Astrocyte of the cerebellum (primary cell): ENCODE measurements around the gene R3HDM4.
"Not testable (repeated sequence)": the region's sequence is repeated elsewhere in the genome, so short reads cannot be mapped to it uniquely, and the experiment has no call there.

Experiments used
- DNase-seq: peaks from one replicate; pipeline ENCODE4 v3.0.0-alpha.2; 2011; ENCODE audit warnings: low read depth
- H3K4me3 ChIP-seq: 2 replicates; pipeline ENCODE4 v1.5.1; 2011; ENCODE audit warnings: mild to moderate bottlenecking, low read depth, low read length, moderate library complexity
- CTCF ChIP-seq: IDR thresholded peaks from 2 replicates; pipeline ENCODE4 v1.5.1; 2012; ENCODE audit warnings: low read length, low read depth, moderate library complexity, mild to moderate bottlenecking; ENCODE audit errors: missing control alignments
- in situ Hi-C: cut with HindIII; loops from 2 replicates; pipeline ENCODE4 v1.10.0; 2017; ENCODE audit warnings: low sequenced_read_pairs

The R3HDM4 gene

GRCh38 chr19:913080-913748 lies at the start of gene R3HDM4:
Gene R3HDM4 (minus strand): TSS chr19:913219. CDS start chr19:913157, 62 bp downstream.
- TF ChIP-seq CTCF = no peak
- in situ Hi-C loops = no loop called here
- no peak for DNase-seq
- H3K4me3 ChIP-seq = peak within 1 kb of the TSS; percentile 78

DNA sequence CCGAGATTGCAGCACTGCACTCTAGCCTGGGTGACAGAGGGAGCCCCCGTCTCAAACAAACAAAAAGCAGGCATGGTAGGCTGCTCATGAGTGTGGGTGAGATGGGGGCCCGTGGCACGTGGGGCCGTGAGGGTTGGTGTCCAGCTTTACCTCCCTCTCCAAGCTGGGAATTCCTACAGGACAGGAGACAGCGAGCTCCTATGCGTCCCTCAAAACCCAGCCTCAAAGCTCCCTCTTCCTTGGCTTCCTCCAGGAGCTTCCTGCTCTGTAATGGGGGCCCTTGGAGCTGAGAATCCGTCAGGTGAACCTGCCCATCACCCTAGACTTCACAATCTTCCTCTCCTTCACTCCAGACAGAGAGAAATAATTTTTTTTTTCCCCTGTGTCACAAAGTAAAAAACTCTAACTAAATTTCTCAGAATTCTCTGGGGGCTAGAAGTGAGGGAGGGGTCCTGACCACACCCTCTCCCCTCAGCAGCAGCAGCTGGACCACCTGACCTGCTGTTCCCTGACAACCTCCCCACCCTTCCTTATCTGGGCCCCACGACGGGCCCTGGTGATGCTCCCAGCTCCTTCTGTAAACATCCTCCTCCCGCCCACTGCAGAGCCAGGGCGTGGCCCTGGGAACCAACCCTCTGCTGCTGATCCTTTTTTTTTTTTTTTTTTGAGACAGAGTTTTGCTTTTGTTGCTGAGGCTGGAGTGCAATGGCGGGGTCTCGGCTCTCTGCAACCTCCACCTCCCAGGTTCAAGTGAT lies 49.0 kb upstream of the R3HDM4 start:
- in situ Hi-C loops = no loop called here
- no peak overlapping the region for H3K4me3 ChIP-seq
- TF ChIP-seq CTCF = no peak
- no peak for DNase-seq

DNA sequence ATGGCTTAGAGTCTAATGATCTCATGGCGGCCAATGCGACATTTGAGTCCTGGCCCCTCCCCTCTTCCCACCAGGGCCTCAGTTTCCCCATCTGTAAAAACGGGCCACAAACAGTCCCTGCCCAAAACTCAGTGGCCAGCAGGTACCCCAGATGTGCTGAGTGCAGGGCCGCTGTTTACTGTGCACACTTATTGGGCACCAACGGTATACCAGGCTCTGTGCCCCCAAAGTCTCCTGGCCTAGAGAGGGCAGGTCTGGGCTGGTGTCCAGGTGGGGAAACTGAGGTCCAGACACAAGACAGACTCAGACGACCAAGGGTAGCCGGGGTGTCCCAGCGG lies 47.6 kb upstream of the R3HDM4 start:
- no peak overlapping the region for H3K4me3 ChIP-seq
- no peak for TF ChIP-seq CTCF
- DNase-seq = no peak
- in situ Hi-C loops = no loop called here

GRCh38 chr19:960020-960419 lies 47.0 kb upstream of the R3HDM4 start:
- H3K4me3 ChIP-seq = no peak overlapping the region
- DNase-seq = no peak
- no peak for TF ChIP-seq CTCF
- in situ Hi-C loops = no loop called here

GRCh38 chr19:958967-959855 lies 46.2 kb upstream of the R3HDM4 start:
- no peak for DNase-seq
- in situ Hi-C loops = no loop called here
- no peak for TF ChIP-seq CTCF
- no peak overlapping the region for H3K4me3 ChIP-seq

DNA sequence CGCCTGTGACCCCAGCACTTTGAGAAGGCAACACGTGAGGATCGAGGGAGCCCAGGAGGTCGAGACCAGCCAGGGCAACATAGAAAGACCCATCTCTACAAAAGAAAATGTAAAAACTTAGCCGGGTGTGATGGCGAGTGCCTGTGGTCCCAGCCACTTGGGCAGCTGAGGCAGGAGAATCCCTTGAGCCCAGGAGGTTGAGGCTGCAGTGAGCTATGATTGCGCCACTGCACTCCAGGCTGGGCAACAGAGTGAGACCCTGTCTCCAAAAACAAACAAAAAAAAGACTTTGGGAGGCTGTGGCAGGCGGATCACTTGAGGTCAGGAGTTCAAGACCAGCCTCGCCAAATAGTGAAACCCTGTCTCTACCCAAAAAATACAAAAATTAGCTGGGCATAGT lies 44.6 kb upstream of the R3HDM4 start:
- in situ Hi-C loops, H3K4me3 ChIP-seq, DNase-seq: not testable (repeated sequence)
